CD4-positive, CD25-positive, alpha-beta regulatory T cell (primary cell): ENCODE results near the gene LTF. TPM values are rescaled to one million over a fixed set of nuclear protein-coding genes. Genes with fewer than 3 reads are reported as not detected.
A peak's percentile ranks its signal among the peaks of the same experiment; 100 is the strongest.

Experiments used
- ATAC-seq, 2 donors: fragments of 150-1000 bp; cut with Tn5 transposase; one replicate each; pipeline ENCODE4 v1.10.0; 2021; ENCODE audit warnings: low read depth in 2 of 2, moderate number of reproducible peaks in 2 of 2, moderate library complexity in 1 of 2
- DNase-seq, 3 donors: peaks; one replicate each; pipeline versions ENCODE4 v3.0.0 to v3.0.0-alpha.2; 2012 to 2022; ENCODE audit warnings: mixed read lengths in 1 of 3
- H3K27ac ChIP-seq: one replicate; pipeline ENCODE4 v1.7.0; 2013; ENCODE audit warnings: mild to moderate bottlenecking, low read length; ENCODE audit not compliant: insufficient read depth, poor library complexity, severe bottlenecking
- H3K27me3 ChIP-seq: one replicate; pipeline ENCODE4 v1.7.0; 2013; ENCODE audit warnings: low read length; ENCODE audit not compliant: control insufficient read depth, insufficient read depth
- H3K36me3 ChIP-seq: one replicate; pipeline ENCODE4 v1.7.0; 2013; ENCODE audit warnings: mild to moderate bottlenecking, low read length, moderate library complexity; ENCODE audit not compliant: control insufficient read depth, insufficient read depth
- H3K4me1 ChIP-seq: 2 replicates; pipeline ENCODE4 v1.7.0; 2013; ENCODE audit warnings: mild to moderate bottlenecking, low read length; ENCODE audit not compliant: insufficient read depth, control insufficient read depth, poor library complexity, severe bottlenecking
- H3K4me3 ChIP-seq: one replicate; pipeline ENCODE4 v1.7.0; 2013; ENCODE audit warnings: low read depth, mild to moderate bottlenecking, low read length, moderate library complexity
- H3K9me3 ChIP-seq, 2 experiments: 1 replicate in 1 of 2; 2 replicates in 1 of 2; pipeline ENCODE4 v1.7.0; 2013; ENCODE audit warnings: low read length in 2 of 2, mild to moderate bottlenecking in 1 of 2, moderate library complexity in 1 of 2; ENCODE audit not compliant: control insufficient read depth in 2 of 2
- H3K27ac Mint-ChIP-seq, 3 donors: one replicate each; pipeline ENCODE4 v1.8.0; 2020 to 2022; ENCODE audit warnings: mild to moderate bottlenecking in 3 of 3, mixed read lengths in 3 of 3, moderate library complexity in 2 of 3
- H3K27me3 Mint-ChIP-seq: one replicate; pipeline ENCODE4 v1.8.0; 2022; ENCODE audit warnings: mild to moderate bottlenecking, mixed read lengths
- H3K36me3 Mint-ChIP-seq: one replicate; pipeline ENCODE4 v1.8.0; 2020; ENCODE audit warnings: mixed read lengths
- H3K4me1 Mint-ChIP-seq, 4 donors: one replicate each; pipeline ENCODE4 v1.8.0; 2020 to 2022; ENCODE audit warnings: mixed read lengths in 4 of 4, mild to moderate bottlenecking in 1 of 4
- H3K4me3 Mint-ChIP-seq, 4 donors: one replicate each; pipeline ENCODE4 v1.8.0; 2020 to 2022; ENCODE audit warnings: mild to moderate bottlenecking in 4 of 4, mixed read lengths in 4 of 4, moderate library complexity in 3 of 4
- H3K9me3 Mint-ChIP-seq, 7 donors: one replicate each; pipeline ENCODE4 v1.8.0; 2020 to 2022; ENCODE audit warnings: mixed read lengths in 7 of 7, mild to moderate bottlenecking in 3 of 7, moderate library complexity in 2 of 7
- polyA plus RNA-seq, 4 donors: library from polyadenylated mRNA; unstranded; fragments of 300-500 nt; fragmentation: Illumina TruSeq; gene quantifications; one replicate each; pipeline ENCODE4 v1.2.3, GENCODE V29; 2021
- total RNA-seq: library from RNA; stranded (reverse); gene quantifications from one replicate; pipeline ENCODE4 v1.2.3, GENCODE V29; 2022

Gene LTF
- total and polyA plus RNA-seq, 5 donors from 2014 or later: not detected

GRCh38 chr3:46503200-46503874 is 38.6 kb upstream of the LTF start:
- Mint-ChIP-seq H3K4me1 (peaks cover 0 to 11% (median 4%) of the 10 kb centered on the region in 4 donors), H3K27ac (no peak overlapping the region), H3K4me3 (no peak overlapping the region), H3K9me3 (peaks cover 0 to 2% (median 0%) of the 10 kb centered on the region in 7 donors), H3K27me3 (peaks cover 4% of the 10 kb centered on the region), H3K36me3 (peaks cover 3% of the 10 kb centered on the region)
- Histone ChIP-seq H3K4me1 (no peaks in the 10 kb centered on the region), H3K27me3 (no peaks in the 10 kb centered on the region), H3K36me3 (no peaks in the 10 kb centered on the region), H3K4me3 (no peak overlapping the region), H3K27ac (no peak overlapping the region), H3K9me3 (no peaks in the 10 kb centered on the region)
- DNase-seq (no peak), ATAC-seq (no peak)

- Mint-ChIP-seq H3K4me1 (peaks cover 0 to 13% (median 7%) of the 10 kb centered on the region in 4 donors), H3K36me3 (peaks cover 3% of the 10 kb centered on the region), H3K27ac (no peak overlapping the region), H3K27me3 (peaks cover 4% of the 10 kb centered on the region), H3K4me3 (no peak overlapping the region), H3K9me3 (peaks cover 0 to 2% (median 0%) of the 10 kb centered on the region in 7 donors)
- Histone ChIP-seq H3K27me3 (no peaks in the 10 kb centered on the region), H3K4me1 (peaks cover 3% of the 10 kb centered on the region), H3K4me3 (no peak overlapping the region), H3K27ac (no peak overlapping the region), H3K9me3 (no peaks in the 10 kb centered on the region), H3K36me3 (no peaks in the 10 kb centered on the region)
- ATAC-seq: no peak
- DNase-seq: no peak
Measured at GRCh38 chr3:46501702-46502101, 37.0 kb upstream of the LTF start.

- peaks cover 0 to 14% (median 11%) of the 10 kb centered on the region in 4 donors for H3K4me1 Mint-ChIP-seq
- no peak for ATAC-seq
- peaks cover 3% of the 10 kb centered on the region for H3K36me3 Mint-ChIP-seq
- no peak overlapping the region for H3K27ac Mint-ChIP-seq
- Histone ChIP-seq H3K36me3 (no peaks in the 10 kb centered on the region), H3K27ac (no peak overlapping the region), H3K27me3 (no peaks in the 10 kb centered on the region), H3K4me3 (no peak overlapping the region), H3K4me1 (peaks cover 3% of the 10 kb centered on the region), H3K9me3 (no peaks in the 10 kb centered on the region)
- DNase-seq: no peak
- peak overlapping the region in 1 of 4 donors; percentile 7 for H3K4me3 Mint-ChIP-seq
- H3K9me3 Mint-ChIP-seq: peaks cover 0 to 2% (median 0%) of the 10 kb centered on the region in 7 donors
- peaks cover 4% of the 10 kb centered on the region for H3K27me3 Mint-ChIP-seq
Measured at GRCh38 chr3:46500656-46501635, 36.2 kb upstream of the LTF start.

GRCh38 chr3:46498916-46499519 is 34.3 kb upstream of the LTF start:
- Histone ChIP-seq H3K36me3 (no peaks in the 10 kb centered on the region), H3K9me3 (no peaks in the 10 kb centered on the region), H3K4me1 (peaks cover 3% of the 10 kb centered on the region), H3K4me3 (no peak overlapping the region), H3K27ac (no peak overlapping the region), H3K27me3 (no peaks in the 10 kb centered on the region)
- Mint-ChIP-seq H3K4me3 (no peak overlapping the region), H3K4me1 (peaks cover 0 to 12% (median 6%) of the 10 kb centered on the region in 4 donors), H3K9me3 (no peaks in the 10 kb centered on the region), H3K27me3 (peaks cover 4% of the 10 kb centered on the region), H3K36me3 (peaks cover 3% of the 10 kb centered on the region), H3K27ac (no peak overlapping the region)
- DNase-seq (no peak), ATAC-seq (no peak)

GRCh38 chr3:46497556-46498265 is 33.0 kb upstream of the LTF start, which contains the start of gene RTP3:
RTP3 (plus strand) TSS chr3:46497976; CDS start chr3:46498063, 87 bp downstream.
- Mint-ChIP-seq H3K4me1 (peaks cover 0 to 12% (median 4%) of the 10 kb centered on the region in 4 donors), H3K27ac (no peak within 1 kb of the TSS), H3K9me3 (no peaks in the 10 kb centered on the region), H3K36me3 (peaks cover 1% of the 10 kb centered on the region), H3K4me3 (no peak within 1 kb of the TSS), H3K27me3 (peaks cover 4% of the 10 kb centered on the region)
- DNase-seq (no peak), ATAC-seq (no peak)
- no peak within 1 kb of the TSS for H3K4me3 ChIP-seq
- H3K27me3 ChIP-seq: no peaks in the 10 kb centered on the region
- no peak within 1 kb of the TSS for H3K27ac ChIP-seq
- no peaks in the 10 kb centered on the region for H3K36me3 ChIP-seq
- H3K9me3 ChIP-seq: no peaks in the 10 kb centered on the region
- peaks cover 3% of the 10 kb centered on the region for H3K4me1 ChIP-seq

- Mint-ChIP-seq H3K4me1 (peaks cover 0 to 12% (median 4%) of the 10 kb centered on the region in 4 donors), H3K27me3 (peaks cover 4% of the 10 kb centered on the region), H3K27ac (no peak overlapping the region), H3K4me3 (no peak overlapping the region), H3K9me3 (no peaks in the 10 kb centered on the region), H3K36me3 (no peaks in the 10 kb centered on the region)
- DNase-seq: peak in 2 of 3 donors; percentile 26 to 57
- H3K36me3 ChIP-seq: no peaks in the 10 kb centered on the region
- no peak overlapping the region for H3K27ac ChIP-seq
- H3K27me3 ChIP-seq: no peaks in the 10 kb centered on the region
- H3K4me3 ChIP-seq: no peak overlapping the region
- no peaks in the 10 kb centered on the region for H3K9me3 ChIP-seq
- peaks cover 3% of the 10 kb centered on the region for H3K4me1 ChIP-seq
- ATAC-seq: no peak
Measured at GRCh38 chr3:46496746-46497555, 32.2 kb upstream of the LTF start.
